Tibial artery (tissue), 4 donors: ENCODE data around the gene CEP44.

Source experiments
- DNase-seq, 2 donors: peaks; one replicate each; pipeline ENCODE4 v3.0.0-alpha.2; 2019
- H3K27ac ChIP-seq, 2 donors: fragments of 200-600 bp; sonication (generic) in 1 of 2; 1 replicate in 1 of 2; 2 replicates in 1 of 2; pipeline ENCODE4 v1.5.1; 2018 to 2019; ENCODE audit warnings: mild to moderate bottlenecking in 1 of 2
- H3K27me3 ChIP-seq, 2 donors: fragments of 200-600 bp; sonication (generic) in 1 of 2; one replicate each; pipeline versions ENCODE4 v1.5.1 to v1.6.0; 2016 to 2019
- H3K36me3 ChIP-seq, 3 donors: fragments of 200-600 bp; sonication (generic) in 2 of 3; one replicate each; pipeline ENCODE4 v1.5.1; 2016 to 2019; ENCODE audit warnings: mild to moderate bottlenecking in 2 of 3
- H3K4me1 ChIP-seq, 4 donors: fragments of 200-600 bp; sonication (generic) in 2 of 4; 1 replicate in 3 of 4; 2 replicates in 1 of 4; pipeline ENCODE4 v1.5.1; 2016 to 2019
- H3K4me3 ChIP-seq, 2 donors: fragments of 200-600 bp; sonication (generic) in 1 of 2; 1 replicate in 1 of 2; 2 replicates in 1 of 2; pipeline ENCODE4 v1.5.1; 2018 to 2019; ENCODE audit warnings: mild to moderate bottlenecking in 2 of 2
- H3K9me3 ChIP-seq, 3 donors: fragments of 200-600 bp; sonication (generic) in 1 of 3; one replicate each; pipeline ENCODE4 v1.5.1; 2016 to 2019
- CTCF ChIP-seq, 2 experiments: fragments of 200-600 bp in 1 of 2; fragments of 450-650 bp in 1 of 2; IDR thresholded peaks; one replicate each; pipeline ENCODE4 v1.5.1; 2017 to 2019; ENCODE audit warnings: antibody characterized with exemption in 2 of 2, mild to moderate bottlenecking in 1 of 2, moderate library complexity in 1 of 2
- intact Hi-C: fragments of 100-400 bp; cut with DNase I; formaldehyde crosslinking; loops from one replicate; pipeline ENCODE4 v1.15.0; 2023; ENCODE audit warnings: low total_unique reads

The CEP44 gene

DNA sequence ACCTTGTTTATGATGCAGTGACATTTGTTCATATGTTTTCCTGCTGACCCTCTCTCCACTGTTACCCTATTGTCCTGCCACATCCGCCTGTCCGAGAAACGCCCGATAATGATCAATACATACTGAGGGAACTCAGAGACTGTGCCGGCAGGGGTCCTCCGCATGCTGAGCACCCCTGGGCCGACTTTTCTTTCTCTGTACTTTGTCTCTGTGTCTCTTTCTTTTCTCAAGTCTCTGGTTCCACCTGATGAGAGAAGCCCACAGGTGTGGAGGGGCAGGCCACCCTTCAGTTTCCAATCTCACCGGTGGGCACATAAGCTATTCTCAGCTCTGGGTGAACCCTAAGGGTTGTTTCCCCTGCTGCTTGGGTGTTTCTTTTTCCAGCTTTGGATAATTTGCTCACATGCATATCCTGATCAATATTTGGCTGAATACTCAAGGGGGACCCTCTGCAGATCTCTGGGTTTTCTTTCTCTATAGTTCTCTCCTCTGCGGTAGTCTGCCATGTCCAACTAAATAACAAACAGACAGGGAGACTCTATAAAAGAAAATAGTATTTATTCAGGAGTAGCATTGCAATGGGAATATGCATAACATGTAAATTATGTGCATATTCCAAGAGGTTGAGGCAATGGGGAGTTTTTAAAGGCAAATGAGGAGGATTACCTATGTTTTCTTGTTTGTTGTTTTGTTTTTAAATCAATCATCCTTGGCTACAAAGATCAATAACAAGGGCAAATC, 97.2 kb downstream of the CEP44 start:
- Histone ChIP-seq H3K9me3 (no peaks in the 10 kb centered on the region), H3K36me3 (no peaks in the 10 kb centered on the region), H3K4me1 (no peaks in the 10 kb centered on the region), H3K27me3 (no peaks in the 10 kb centered on the region), H3K4me3 (no peak overlapping the region), H3K27ac (no peak overlapping the region)
- intact Hi-C loops: no loop called here
- DNase-seq: no peak
- no peak for TF ChIP-seq CTCF (IDR thresholded peaks at IDR 0.05)

GRCh38 chr4:174381440-174381800, 97.7 kb downstream of the CEP44 start:
- no peak for TF ChIP-seq CTCF (IDR thresholded peaks at IDR 0.05)
- H3K27ac ChIP-seq: no peak overlapping the region
- no peak for DNase-seq
- H3K4me1 ChIP-seq: no peaks in the 10 kb centered on the region
- H3K27me3 ChIP-seq: no peaks in the 10 kb centered on the region
- intact Hi-C loops: no loop called here
- H3K4me3 ChIP-seq: no peak overlapping the region
- no peaks in the 10 kb centered on the region for H3K36me3 ChIP-seq
- no peaks in the 10 kb centered on the region for H3K9me3 ChIP-seq
